ENCODE data around the gene SUN3. TPM values are rescaled to one million over a fixed set of nuclear protein-coding genes. Genes with fewer than 3 reads are reported as not detected.
A peak's percentile ranks its signal among the peaks of the same experiment; 100 is the strongest.
"Not testable (repeated sequence)": the region's sequence is repeated elsewhere in the genome, so short reads cannot be mapped to it uniquely, and the experiment has no call there.

The SUN3 gene
- total RNA-seq, 2 experiments from 2014 or later: 0.95 TPM; not detected in 1

- Mint-ChIP-seq H3K27ac (peak overlapping the region; percentile 60), H3K9me3 (peaks cover 8% of the 10 kb centered on the region), H3K27me3 (no peaks in the 10 kb centered on the region), H3K36me3 (ENCODE audit: low read depth) (no peaks in the 10 kb centered on the region), H3K4me3 (no peak overlapping the region), H3K4me1 (ENCODE audit: low read depth) (peaks cover 17% of the 10 kb centered on the region)
- DNase-seq (no peak), ATAC-seq (no peak)
- intact Hi-C loops (cut with micrococcal nuclease): loop anchor here (5.0 kb wide), 1 partner anchor 97 kb away; the partner anchor contains the start of gene UPP1
- CTCF ChIA-PET: interaction anchor here (0.8 to 6.5 kb wide), 11 partner anchors 8 to 164 kb away, joined by 4 to 171 read pairs (median 6); partner anchors contain the start of gene UPP1
- no peak for TF ChIP-seq CTCF (IDR thresholded peaks at IDR 0.05)
- POLR2A ChIA-PET: interaction anchor here (1.9 to 2.5 kb wide), 3 partner anchors 11 to 98 kb away, joined by 8 to 12 read pairs (median 9); partner anchors contain the start of gene HUS1
Observed at GRCh38 chr7:47990592-47990991, 38.3 kb downstream of the SUN3 start.

GRCh38 chr7:47989607-47990400 lies 39.1 kb downstream of the SUN3 start:
- H3K27ac Mint-ChIP-seq, H3K4me3 Mint-ChIP-seq: not testable (repeated sequence)
- intact Hi-C loops (cut with micrococcal nuclease): loop anchor here (5.0 kb wide), 1 partner anchor 97 kb away; the partner anchor contains the start of gene UPP1

GRCh38 chr7:47988496-47989386 lies 40.2 kb downstream of the SUN3 start:
- Mint-ChIP-seq H3K9me3 (peaks cover 2% of the 10 kb centered on the region), H3K36me3 (ENCODE audit: low read depth) (no peaks in the 10 kb centered on the region), H3K4me1 (ENCODE audit: low read depth) (peaks cover 17% of the 10 kb centered on the region), H3K27me3 (no peaks in the 10 kb centered on the region), H3K27ac (no peak overlapping the region), H3K4me3 (no peak overlapping the region)
- DNase-seq: peak; percentile 34
- no peak for ATAC-seq
- peak; percentile 32 for TF ChIP-seq CTCF (IDR thresholded peaks at IDR 0.05)
- ChIA-PET POLR2A (no interaction called here), CTCF (interaction anchor here (0.9 to 6.5 kb wide), 13 partner anchors 9 to 118 kb away, joined by 3 to 171 read pairs (median 4); partner anchors contain the start of gene UPP1)
- intact Hi-C loops (cut with micrococcal nuclease): no loop called here

More at GRCh38 chr7:47989607-47990400, 39.1 kb downstream of the SUN3 start:
- not testable (repeated sequence) for ATAC-seq; H3K36me3 Mint-ChIP-seq (ENCODE audit: low read depth); H3K27me3 Mint-ChIP-seq; DNase-seq; H3K9me3 Mint-ChIP-seq
- CTCF ChIA-PET: interaction anchor here (1.1 to 6.5 kb wide), 10 partner anchors 9 to 165 kb away, joined by 3 to 171 read pairs (median 6); partner anchors contain the start of gene UPP1
- POLR2A ChIA-PET: interaction anchor here (2.5 kb wide), 1 partner anchor 11 kb away, joined by 12 read pairs; the partner anchor contains the start of gene HUS1
- peaks cover 17% of the 10 kb centered on the region for H3K4me1 Mint-ChIP-seq (ENCODE audit: low read depth)

GRCh38 chr7:47982610-47983009 lies 46.3 kb downstream of the SUN3 start:
- H3K27ac Mint-ChIP-seq: no peak overlapping the region
- H3K9me3 Mint-ChIP-seq: peaks cover 2% of the 10 kb centered on the region
- CTCF ChIA-PET: interaction anchor here (1.2 to 2.2 kb wide), 6 partner anchors 9 to 127 kb away, joined by 3 to 16 read pairs (median 6); no protein-coding TSS in a partner anchor

GRCh38 chr7:47980648-47981047 lies 48.3 kb downstream of the SUN3 start:
- H3K27ac Mint-ChIP-seq; H3K27me3 Mint-ChIP-seq; ATAC-seq; DNase-seq; H3K4me3 Mint-ChIP-seq; intact Hi-C loops (cut with micrococcal nuclease); POLR2A ChIA-PET; H3K9me3 Mint-ChIP-seq: not testable (repeated sequence)
- CTCF ChIA-PET: interaction anchor here (3.2 kb wide), 1 partner anchor 11 kb away, joined by 13 read pairs; no protein-coding TSS in a partner anchor
- H3K36me3 Mint-ChIP-seq (ENCODE audit: low read depth): peaks cover 28% of the 10 kb centered on the region
- peaks cover 22% of the 10 kb centered on the region for H3K4me1 Mint-ChIP-seq (ENCODE audit: low read depth)

More at GRCh38 chr7:47982610-47983009, 46.3 kb downstream of the SUN3 start:
- no peak for ATAC-seq
- Mint-ChIP-seq H3K27me3 (no peaks in the 10 kb centered on the region), H3K36me3 (ENCODE audit: low read depth) (peaks cover 13% of the 10 kb centered on the region), H3K4me3 (no peak overlapping the region), H3K4me1 (ENCODE audit: low read depth) (peaks cover 14% of the 10 kb centered on the region)
- POLR2A ChIA-PET: interaction anchor here (0.8 to 1.2 kb wide), 3 partner anchors 8 to 155 kb away, joined by 3 to 4 read pairs (median 3); no protein-coding TSS in a partner anchor
- intact Hi-C loops (cut with micrococcal nuclease): no loop called here
- no peak for DNase-seq
- no peak for TF ChIP-seq CTCF (IDR thresholded peaks at IDR 0.05)

All from activated CD8-positive, alpha-beta T cell treated with anti-CD3 and anti-CD28 coated beads for 36 hours (primary cell).